Activated CD4-positive, alpha-beta memory T cell treated with anti-CD3 and anti-CD28 coated beads, Interleukin-2, amount 10 ng/mL, durations not matched to agents 7 days and 5 days (primary cell): ENCODE data around the gene FOXC2. TPM values are rescaled to one million over a fixed set of nuclear protein-coding genes. Genes with fewer than 3 reads are reported as not detected.
"Not testable (repeated sequence)": the region's sequence is repeated elsewhere in the genome, so short reads cannot be mapped to it uniquely, and the experiment has no call there.

Experiments
- CTCF ChIA-PET: fragments of 350-600 bp; sonication (Branson Sonifier 250); formaldehyde crosslinking; loops from one replicate; lab custom pipeline; 2021; ENCODE audit warnings: antibody characterized with exemption, inconsistent platforms; lab: Charles Lee
- POLR2A ChIA-PET: fragments of 350-600 bp; sonication (Branson Sonifier 250); formaldehyde crosslinking; loops from one replicate; lab custom pipeline; 2021; ENCODE audit warnings: antibody characterized with exemption; lab: Charles Lee
- DNase-seq: peaks from one replicate; pipeline ENCODE4 v3.0.0-alpha.2; 2020
- H3K27ac Mint-ChIP-seq: one replicate; pipeline ENCODE4 v1.8.0; 2021; ENCODE audit warnings: mild to moderate bottlenecking, mixed read lengths
- H3K27me3 Mint-ChIP-seq: one replicate; pipeline ENCODE4 v1.8.0; 2021; ENCODE audit warnings: mixed read lengths
- H3K36me3 Mint-ChIP-seq: one replicate; pipeline ENCODE4 v1.8.0; 2021; ENCODE audit warnings: low read depth, mixed read lengths
- H3K4me1 Mint-ChIP-seq: one replicate; pipeline ENCODE4 v1.8.0; 2021; ENCODE audit warnings: mixed read lengths
- H3K4me3 Mint-ChIP-seq: one replicate; pipeline ENCODE4 v1.8.0; 2021; ENCODE audit warnings: mild to moderate bottlenecking, mixed read lengths
- H3K9me3 Mint-ChIP-seq: one replicate; pipeline ENCODE4 v1.8.0; 2021; ENCODE audit warnings: mixed read lengths
- total RNA-seq, 2 experiments: library from RNA; stranded (reverse); gene quantifications; one replicate each; pipeline ENCODE4 v1.2.3, GENCODE V29; 2021

The FOXC2 gene
- total RNA-seq, 2 experiments from 2014 or later, result not detected

DNA sequence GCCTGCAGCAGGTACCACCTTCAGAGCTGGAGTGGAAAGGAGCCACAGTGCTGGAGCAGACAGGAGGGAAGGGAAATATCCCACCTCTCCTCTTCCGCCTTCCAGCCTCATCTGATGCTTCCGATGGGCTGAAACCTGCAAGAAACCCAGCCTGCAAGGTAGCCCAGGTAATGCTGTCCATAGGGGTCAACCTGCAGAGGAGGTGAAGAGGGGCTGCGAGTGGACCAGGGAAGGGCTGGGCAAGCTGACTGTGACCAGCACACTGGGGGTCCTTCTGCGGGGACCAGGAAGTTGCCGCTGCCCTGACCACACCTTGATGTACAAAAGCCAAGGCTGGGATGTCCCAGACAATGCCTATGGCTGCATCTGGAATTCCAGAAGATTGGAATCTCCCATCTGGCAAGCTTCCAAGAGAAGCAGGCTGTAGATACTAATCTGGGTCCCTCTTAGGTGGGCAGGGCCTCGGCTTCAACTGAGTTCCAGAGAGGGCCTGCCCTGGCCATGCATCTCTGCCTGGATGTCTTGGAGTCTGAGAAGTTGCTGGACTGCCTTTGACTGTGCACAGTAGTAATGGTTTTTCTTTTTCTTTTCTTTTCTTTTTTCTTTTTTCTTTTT lies 17.5 kb downstream of the FOXC2 start:
- POLR2A ChIA-PET, result no interaction called here

GRCh38 chr16:86584726-86585721 lies 18.4 kb downstream of the FOXC2 start:
- no peak overlapping the region for H3K4me3 Mint-ChIP-seq
- ChIA-PET POLR2A (no interaction called here), CTCF (no interaction called here)
- no peak overlapping the region for H3K27ac Mint-ChIP-seq
- H3K27me3 Mint-ChIP-seq, result peaks cover 24% of the 10 kb centered on the region
- no peaks in the 10 kb centered on the region for H3K9me3 Mint-ChIP-seq
- H3K4me1 Mint-ChIP-seq, result no peaks in the 10 kb centered on the region
- H3K36me3 Mint-ChIP-seq, result no peaks in the 10 kb centered on the region
- no peak for DNase-seq

More for the DNA sequence above, 17.5 kb downstream of the FOXC2 start:
- H3K36me3 Mint-ChIP-seq, result no peaks in the 10 kb centered on the region
- DNase-seq, result no peak
- no peak overlapping the region for H3K27ac Mint-ChIP-seq
- CTCF ChIA-PET, result no interaction called here
- no peaks in the 10 kb centered on the region for H3K9me3 Mint-ChIP-seq
- H3K4me1 Mint-ChIP-seq, result no peaks in the 10 kb centered on the region
- H3K27me3 Mint-ChIP-seq, result peaks cover 30% of the 10 kb centered on the region
- no peak overlapping the region for H3K4me3 Mint-ChIP-seq

GRCh38 chr16:86585821-86586611 lies 19.4 kb downstream of the FOXC2 start:
- ChIA-PET CTCF (interaction anchor here (0.7 kb wide), 1 partner anchor 16 kb away, joined by 3 read pairs; no protein-coding TSS in a partner anchor), POLR2A (no interaction called here)
- no peaks in the 10 kb centered on the region for H3K4me1 Mint-ChIP-seq
- H3K4me3 Mint-ChIP-seq, result no peak overlapping the region
- H3K9me3 Mint-ChIP-seq, result no peaks in the 10 kb centered on the region
- peaks cover 17% of the 10 kb centered on the region for H3K27me3 Mint-ChIP-seq
- H3K36me3 Mint-ChIP-seq, result no peaks in the 10 kb centered on the region
- no peak overlapping the region for H3K27ac Mint-ChIP-seq
- DNase-seq, result no peak

- H3K4me1 Mint-ChIP-seq, result no peaks in the 10 kb centered on the region
- no peaks in the 10 kb centered on the region for H3K36me3 Mint-ChIP-seq
- POLR2A ChIA-PET, result no interaction called here
- H3K4me3 Mint-ChIP-seq, result no peak overlapping the region
- CTCF ChIA-PET, result no interaction called here
- DNase-seq, result no peak
- no peak overlapping the region for H3K27ac Mint-ChIP-seq
- peaks cover 19% of the 10 kb centered on the region for H3K27me3 Mint-ChIP-seq
- no peaks in the 10 kb centered on the region for H3K9me3 Mint-ChIP-seq
These were observed 20.9 kb downstream of the FOXC2 start for GRCh38 chr16:86587487-86587886.

DNA sequence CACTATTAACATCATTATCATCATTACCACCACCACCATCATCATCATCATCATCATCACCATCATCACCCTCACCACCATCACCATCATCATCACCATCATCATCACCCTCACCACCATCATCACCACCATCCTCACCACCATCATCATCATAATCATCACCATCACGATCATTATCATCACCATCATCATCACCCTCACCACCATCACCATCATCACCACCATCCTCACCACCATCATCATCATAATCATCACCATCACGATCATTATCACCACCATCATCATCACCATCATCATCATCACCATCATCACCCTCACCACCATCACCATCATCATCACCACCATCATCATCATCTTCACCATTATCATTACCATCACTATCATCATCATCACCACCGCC lies 21.3 kb downstream of the FOXC2 start:
- DNase-seq, H3K27ac Mint-ChIP-seq, CTCF ChIA-PET, H3K4me3 Mint-ChIP-seq, H3K9me3 Mint-ChIP-seq, H3K36me3 Mint-ChIP-seq, POLR2A ChIA-PET, H3K4me1 Mint-ChIP-seq: not testable (repeated sequence)
- peaks cover 19% of the 10 kb centered on the region for H3K27me3 Mint-ChIP-seq

DNA sequence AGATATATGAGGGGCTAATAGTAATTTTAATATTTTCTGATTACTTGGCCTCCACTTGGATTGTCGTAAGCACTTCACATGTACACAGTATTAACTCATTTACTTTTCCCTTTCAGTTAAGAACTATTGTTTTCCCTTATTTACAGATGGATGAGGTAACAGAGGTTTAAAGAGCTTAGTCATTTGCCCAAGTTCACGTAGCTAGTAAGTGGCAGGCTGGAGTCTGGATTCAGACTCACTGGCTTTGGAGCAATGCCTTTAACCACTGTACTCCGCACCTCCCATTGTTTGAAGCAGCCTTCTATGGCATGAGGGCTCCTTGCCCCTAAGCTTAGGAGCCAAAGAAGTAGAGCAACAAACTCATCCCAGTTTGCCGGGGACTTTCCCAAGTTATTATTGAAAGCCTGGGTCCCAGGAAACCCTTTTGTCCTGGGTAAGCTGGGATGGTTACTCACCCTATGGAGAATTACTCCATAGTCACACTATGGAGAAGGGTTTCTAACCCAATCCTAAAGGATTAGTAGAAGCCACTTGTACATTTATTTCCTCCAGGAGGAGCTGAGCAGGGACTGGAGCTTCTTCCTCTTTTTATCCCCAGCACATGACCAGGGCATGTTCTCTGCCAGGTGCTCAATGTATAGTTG lies 24.0 kb downstream of the FOXC2 start:
- Mint-ChIP-seq H3K4me1 (no peaks in the 10 kb centered on the region), H3K9me3 (no peaks in the 10 kb centered on the region), H3K36me3 (no peaks in the 10 kb centered on the region), H3K27me3 (peaks cover 33% of the 10 kb centered on the region), H3K4me3 (no peak overlapping the region), H3K27ac (no peak overlapping the region)
- CTCF ChIA-PET, result no interaction called here
- POLR2A ChIA-PET, result no interaction called here
- DNase-seq, result no peak

GRCh38 chr16:86591270-86591669 lies 24.6 kb downstream of the FOXC2 start:
- no peaks in the 10 kb centered on the region for H3K36me3 Mint-ChIP-seq
- no peak for DNase-seq
- ChIA-PET CTCF (no interaction called here), POLR2A (no interaction called here)
- H3K27ac Mint-ChIP-seq, result no peak overlapping the region
- no peak overlapping the region for H3K4me3 Mint-ChIP-seq
- peaks cover 33% of the 10 kb centered on the region for H3K27me3 Mint-ChIP-seq
- no peaks in the 10 kb centered on the region for H3K4me1 Mint-ChIP-seq
- H3K9me3 Mint-ChIP-seq, result no peaks in the 10 kb centered on the region

DNA sequence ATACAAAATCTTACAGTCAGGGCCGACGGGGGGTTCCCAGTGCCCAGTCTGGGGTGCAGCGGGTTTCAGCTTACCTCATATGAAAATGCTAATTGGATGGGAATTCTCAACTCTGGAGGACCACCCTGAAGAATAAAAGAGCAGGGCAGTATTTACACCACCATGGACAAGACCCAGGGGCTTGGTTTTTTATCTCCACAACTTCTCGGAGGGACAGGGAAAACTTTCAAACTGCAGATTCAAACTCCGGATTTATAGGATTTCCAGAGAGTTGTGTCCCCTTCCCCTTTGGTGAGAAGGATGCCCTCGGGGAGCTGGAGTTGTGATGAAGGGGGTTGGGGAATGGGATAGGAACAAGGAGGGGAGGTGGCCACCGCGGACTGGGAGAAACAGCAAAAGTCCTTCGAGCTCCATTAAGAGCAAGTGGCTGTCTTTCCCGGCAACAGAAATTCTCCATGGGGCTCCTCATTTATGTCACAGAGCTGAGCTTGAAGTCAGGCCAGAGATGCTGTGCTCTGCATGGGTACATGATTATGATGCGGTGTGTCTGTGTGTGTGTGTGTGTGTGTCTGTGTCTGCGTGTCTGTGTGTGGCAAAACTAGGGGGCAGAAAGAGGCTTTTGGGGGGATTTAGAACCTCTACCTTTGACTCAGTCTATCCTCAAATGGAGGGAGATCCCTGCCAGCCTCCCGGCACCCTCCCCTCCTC lies 27.4 kb downstream of the FOXC2 start:
- Mint-ChIP-seq H3K9me3 (no peaks in the 10 kb centered on the region), H3K4me1 (no peaks in the 10 kb centered on the region), H3K27me3 (peaks cover 43% of the 10 kb centered on the region), H3K27ac (no peak overlapping the region), H3K4me3 (no peak overlapping the region), H3K36me3 (no peaks in the 10 kb centered on the region)
- ChIA-PET CTCF (no interaction called here), POLR2A (interaction anchor here (1.2 kb wide), 1 partner anchor 11 kb away, joined by 3 read pairs; no protein-coding TSS in a partner anchor)
- DNase-seq, result no peak

DNA sequence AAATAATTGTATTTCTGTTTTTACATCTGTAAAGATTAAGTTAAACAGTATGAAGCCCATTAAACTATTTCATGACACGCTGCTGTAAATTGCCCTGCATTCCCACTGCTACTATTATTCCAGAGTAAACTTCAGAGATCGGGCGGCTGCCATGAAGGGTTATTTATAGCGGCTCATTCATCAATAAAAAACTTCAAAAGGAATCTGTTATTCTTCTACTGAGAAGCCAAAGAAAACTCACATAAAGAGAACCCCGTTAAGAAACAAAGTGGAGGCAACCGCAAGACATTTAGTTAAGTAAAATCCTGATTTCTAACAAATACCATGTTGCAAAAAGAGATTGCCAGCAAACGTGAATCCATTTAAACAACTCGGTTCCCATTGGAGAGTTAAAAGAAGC lies 28.1 kb downstream of the FOXC2 start:
- Mint-ChIP-seq H3K9me3 (no peaks in the 10 kb centered on the region), H3K27ac (no peak overlapping the region), H3K4me1 (no peaks in the 10 kb centered on the region), H3K4me3 (no peak overlapping the region), H3K36me3 (no peaks in the 10 kb centered on the region), H3K27me3 (peaks cover 46% of the 10 kb centered on the region)
- ChIA-PET POLR2A (interaction anchor here (1.2 kb wide), 1 partner anchor 10 kb away, joined by 3 read pairs; no protein-coding TSS in a partner anchor), CTCF (no interaction called here)
- DNase-seq, result no peak

GRCh38 chr16:86595983-86596605 lies 29.5 kb downstream of the FOXC2 start:
- Mint-ChIP-seq H3K27me3 (peaks cover 53% of the 10 kb centered on the region), H3K27ac (no peak overlapping the region), H3K9me3 (no peaks in the 10 kb centered on the region), H3K36me3 (no peaks in the 10 kb centered on the region), H3K4me3 (no peak overlapping the region), H3K4me1 (no peaks in the 10 kb centered on the region)
- no peak for DNase-seq
- ChIA-PET CTCF (no interaction called here), POLR2A (no interaction called here)

DNA sequence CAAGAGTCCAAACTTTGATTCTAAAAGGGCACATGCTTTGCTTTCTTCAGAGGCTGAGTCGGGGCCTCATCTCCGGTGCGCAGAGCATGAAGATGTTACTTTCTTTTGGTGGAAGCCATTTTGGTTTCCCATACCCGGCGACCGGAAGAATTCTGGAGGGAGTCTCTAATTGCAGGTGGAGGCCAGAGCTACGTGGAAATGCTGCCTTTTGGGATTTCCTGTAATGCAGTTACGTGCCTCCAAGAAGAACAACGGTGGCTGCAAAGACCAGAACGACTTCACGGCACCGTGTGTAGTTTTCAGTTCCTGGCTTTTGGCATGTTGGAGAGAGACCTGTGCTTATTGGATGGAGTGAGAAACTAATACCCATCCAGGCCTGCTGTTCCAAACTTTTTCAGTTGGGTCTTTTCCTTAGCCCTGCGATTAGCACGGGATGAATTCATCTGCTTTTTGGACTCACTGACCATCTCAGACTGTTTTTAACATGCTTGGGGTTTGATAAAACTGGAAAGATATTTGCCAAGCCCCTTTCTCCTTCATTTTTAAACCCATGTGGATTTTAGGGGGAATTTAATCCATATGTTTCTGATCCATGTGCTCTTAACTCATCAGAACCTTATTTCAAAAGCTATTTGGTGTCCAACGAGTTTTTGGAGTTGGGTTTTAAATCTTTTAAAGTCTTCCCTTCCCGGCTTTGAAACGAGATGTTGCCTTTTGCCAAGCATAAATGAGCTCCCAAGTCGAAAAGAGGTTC lies 30.7 kb downstream of the FOXC2 start:
- Mint-ChIP-seq H3K4me1 (no peaks in the 10 kb centered on the region), H3K27ac (no peak overlapping the region), H3K4me3 (no peak overlapping the region), H3K36me3 (no peaks in the 10 kb centered on the region), H3K9me3 (no peaks in the 10 kb centered on the region), H3K27me3 (peaks cover 45% of the 10 kb centered on the region)
- CTCF ChIA-PET, result no interaction called here
- POLR2A ChIA-PET, result no interaction called here
- no peak for DNase-seq
